Fibroblast of mammary gland (primary cell): ENCODE measurements around the gene LRIG1.

Experiments
- DNase-seq: peaks from one replicate; pipeline ENCODE4 v3.0.0-alpha.2; 2010; ENCODE audit warnings: low read depth
- H3K4me3 ChIP-seq: 2 replicates; pipeline ENCODE4 v1.5.1; 2011; ENCODE audit warnings: low read depth, mild to moderate bottlenecking, low read length, moderate library complexity; ENCODE audit not compliant: control insufficient read depth
- TF ChIP-seq, protein P1 (sequence below): conservative IDR thresholded peaks from 2 replicates; pipeline ENCODE4 v1.5.1; 2011; ENCODE audit warnings: low read depth, low read length, inconsistent platforms; ENCODE audit not compliant: control insufficient read depth, insufficient read depth

LRIG1 gene

GRCh38 chr3:66457252-66457651, 43.6 kb downstream of the LRIG1 start:
- TF ChIP-seq, protein P1, sequence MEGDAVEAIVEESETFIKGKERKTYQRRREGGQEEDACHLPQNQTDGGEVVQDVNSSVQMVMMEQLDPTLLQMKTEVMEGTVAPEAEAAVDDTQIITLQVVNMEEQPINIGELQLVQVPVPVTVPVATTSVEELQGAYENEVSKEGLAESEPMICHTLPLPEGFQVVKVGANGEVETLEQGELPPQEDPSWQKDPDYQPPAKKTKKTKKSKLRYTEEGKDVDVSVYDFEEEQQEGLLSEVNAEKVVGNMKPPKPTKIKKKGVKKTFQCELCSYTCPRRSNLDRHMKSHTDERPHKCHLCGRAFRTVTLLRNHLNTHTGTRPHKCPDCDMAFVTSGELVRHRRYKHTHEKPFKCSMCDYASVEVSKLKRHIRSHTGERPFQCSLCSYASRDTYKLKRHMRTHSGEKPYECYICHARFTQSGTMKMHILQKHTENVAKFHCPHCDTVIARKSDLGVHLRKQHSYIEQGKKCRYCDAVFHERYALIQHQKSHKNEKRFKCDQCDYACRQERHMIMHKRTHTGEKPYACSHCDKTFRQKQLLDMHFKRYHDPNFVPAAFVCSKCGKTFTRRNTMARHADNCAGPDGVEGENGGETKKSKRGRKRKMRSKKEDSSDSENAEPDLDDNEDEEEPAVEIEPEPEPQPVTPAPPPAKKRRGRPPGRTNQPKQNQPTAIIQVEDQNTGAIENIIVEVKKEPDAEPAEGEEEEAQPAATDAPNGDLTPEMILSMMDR: no peak
- DNase-seq: no peak
- no peak overlapping the region for H3K4me3 ChIP-seq

- TF ChIP-seq, protein P1: no peak
- no peak overlapping the region for H3K4me3 ChIP-seq
- no peak for DNase-seq
Measured at GRCh38 chr3:66456711-66457173, 44.1 kb downstream of the LRIG1 start.

DNA sequence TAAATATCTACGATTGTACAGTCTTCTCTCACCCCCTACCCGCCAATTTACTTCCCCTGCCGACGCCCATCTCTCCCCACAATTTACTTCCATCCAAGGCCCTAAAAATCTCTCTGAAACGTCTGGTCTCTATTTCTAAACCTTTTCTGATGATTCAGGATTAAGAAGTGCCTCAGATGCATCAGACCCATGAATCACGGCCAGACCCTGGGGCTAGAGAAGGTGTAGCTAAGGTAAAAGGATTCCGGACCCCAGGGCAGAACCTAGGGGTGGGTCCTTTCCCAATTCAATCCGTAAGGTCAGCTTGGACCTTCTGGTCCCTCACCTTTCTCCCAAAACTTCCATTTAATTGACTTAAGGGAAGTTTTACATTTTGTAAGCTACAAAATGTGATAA, 46.4 kb downstream of the LRIG1 start:
- DNase-seq: no peak
- no peak overlapping the region for H3K4me3 ChIP-seq
- TF ChIP-seq, protein P1: no peak

GRCh38 chr3:66453651-66454463, 47.0 kb downstream of the LRIG1 start:
- H3K4me3 ChIP-seq: no peak overlapping the region
- TF ChIP-seq, protein P1: no peak
- no peak for DNase-seq

GRCh38 chr3:66452303-66453011, 48.4 kb downstream of the LRIG1 start:
- TF ChIP-seq, protein P1: no peak
- DNase-seq: no peak
- no peak overlapping the region for H3K4me3 ChIP-seq

- no peak for DNase-seq
- TF ChIP-seq, protein P1: no peak
- H3K4me3 ChIP-seq: no peak overlapping the region
Measured at GRCh38 chr3:66451766-66452165, 49.1 kb downstream of the LRIG1 start.
